H9 (cell line): ENCODE measurements around the gene SCAF4. TPM values are rescaled to one million over a fixed set of nuclear protein-coding genes. Genes with fewer than 3 reads are reported as not detected.

Source experiments
- DNase-seq: peaks from one replicate; pipeline ENCODE4 v3.0.0-alpha.2; 2017
- H2AFZ ChIP-seq: one replicate; pipeline ENCODE4 v1.6.1; 2013; ENCODE audit warnings: mild to moderate bottlenecking, low read length, control low read depth, moderate library complexity
- H2AK5ac ChIP-seq: 2 replicates; pipeline ENCODE4 v1.6.1; 2013; ENCODE audit warnings: low read length, control low read depth, mixed read lengths; ENCODE audit not compliant: insufficient read length
- H2BK120ac ChIP-seq: one replicate; pipeline ENCODE4 v1.6.1; 2013; ENCODE audit warnings: low read depth, mild to moderate bottlenecking, low read length, control low read depth, inconsistent platforms; ENCODE audit not compliant: poor library complexity, severe bottlenecking
- H2BK12ac ChIP-seq: 2 replicates; pipeline ENCODE4 v1.6.1; 2013; ENCODE audit warnings: low read length, control low read depth, mixed read lengths, low read depth; ENCODE audit not compliant: insufficient read length
- H2BK15ac ChIP-seq: 2 replicates; pipeline ENCODE4 v1.6.1; 2013; ENCODE audit warnings: low read depth, low read length, control low read depth
- H2BK20ac ChIP-seq: one replicate; pipeline ENCODE4 v1.6.1; 2013; ENCODE audit warnings: low read depth, mild to moderate bottlenecking, low read length, control low read depth, inconsistent platforms; ENCODE audit not compliant: poor library complexity, severe bottlenecking
- H2BK5ac ChIP-seq: 2 replicates; pipeline ENCODE4 v1.6.1; 2013; ENCODE audit warnings: low read length, control low read depth, mixed read lengths; ENCODE audit not compliant: insufficient read length
- H3K14ac ChIP-seq: 2 replicates; pipeline ENCODE4 v1.6.1; 2013; ENCODE audit warnings: low read length, control low read depth; ENCODE audit not compliant: insufficient read depth
- H3K18ac ChIP-seq: 2 replicates; pipeline ENCODE4 v1.6.1; 2013; ENCODE audit warnings: low read depth, mild to moderate bottlenecking, mixed read lengths, low read length, control low read depth; ENCODE audit not compliant: insufficient read length
- H3K23ac ChIP-seq: 2 replicates; pipeline ENCODE4 v1.6.1; 2013; ENCODE audit warnings: low read length, control low read depth, mixed read lengths, low read depth; ENCODE audit not compliant: insufficient read length
- H3K23me2 ChIP-seq: 2 replicates; pipeline ENCODE4 v1.6.1; 2013; ENCODE audit warnings: low read depth, mild to moderate bottlenecking, mixed read lengths, low read length, control low read depth; ENCODE audit not compliant: insufficient read length, poor library complexity, severe bottlenecking
- H3K27ac ChIP-seq: 2 replicates; pipeline ENCODE4 v1.5.1; 2013; ENCODE audit warnings: low read length, control low read depth, mixed read lengths, low read depth; ENCODE audit not compliant: insufficient read length
- H3K27me3 ChIP-seq: 2 replicates; pipeline ENCODE4 v1.6.1; 2013; ENCODE audit warnings: low read length, control low read depth, inconsistent platforms; ENCODE audit not compliant: insufficient read depth
- H3K4ac ChIP-seq: 2 replicates; pipeline ENCODE4 v1.6.1; 2013; ENCODE audit warnings: low read depth, mild to moderate bottlenecking, control low read depth, inconsistent platforms, low read length, moderate library complexity
- H3K4me1 ChIP-seq: 2 replicates; pipeline ENCODE4 v1.6.1; 2013; ENCODE audit warnings: low read length, control low read depth, inconsistent platforms; ENCODE audit not compliant: insufficient read depth
- H3K4me2 ChIP-seq: 2 replicates; pipeline ENCODE4 v1.6.1; 2013; ENCODE audit warnings: low read length, control low read depth, mixed read lengths; ENCODE audit not compliant: insufficient read length, insufficient read depth
- H3K56ac ChIP-seq: 2 replicates; pipeline ENCODE4 v1.6.1; 2013; ENCODE audit warnings: low read depth, mild to moderate bottlenecking, mixed read lengths, low read length, control low read depth; ENCODE audit not compliant: insufficient read length
- H3K79me1 ChIP-seq: 2 replicates; pipeline ENCODE4 v1.6.1; 2013; ENCODE audit warnings: low read depth, mild to moderate bottlenecking, moderate library complexity, low read length, control low read depth, inconsistent platforms; ENCODE audit not compliant: insufficient read depth, poor library complexity, severe bottlenecking
- H3K79me2 ChIP-seq: 2 replicates; pipeline ENCODE4 v1.6.1; 2013; ENCODE audit warnings: low read length, control low read depth, inconsistent platforms; ENCODE audit not compliant: insufficient read depth
- H3K9ac ChIP-seq: 2 replicates; pipeline ENCODE4 v1.6.1; 2013; ENCODE audit warnings: low read length, control low read depth, mixed read lengths; ENCODE audit not compliant: insufficient read length; ENCODE audit errors: extremely low read depth
- H3K9me3 ChIP-seq: one replicate; pipeline ENCODE4 v1.6.1; 2013; ENCODE audit warnings: low read depth, low read length, inconsistent platforms; ENCODE audit not compliant: control insufficient read depth
- H3T11ph ChIP-seq: one replicate; pipeline ENCODE4 v1.6.1; 2013; ENCODE audit warnings: mild to moderate bottlenecking, low read length, control low read depth, inconsistent platforms
- H4K20me1 ChIP-seq: one replicate; pipeline ENCODE4 v1.6.1; 2013; ENCODE audit not compliant: control insufficient read depth, insufficient read length, insufficient read depth
- H4K5ac ChIP-seq: 2 replicates; pipeline ENCODE4 v1.6.1; 2013; ENCODE audit warnings: low read depth, mild to moderate bottlenecking, mixed read lengths, low read length, control low read depth; ENCODE audit not compliant: insufficient read length
- H4K8ac ChIP-seq: replicated peaks from 2 replicates; pipeline ENCODE4 v1.6.1; 2013; ENCODE audit warnings: low read length, control low read depth, mixed read lengths, low read depth; ENCODE audit not compliant: insufficient read length
- H4K91ac ChIP-seq: 2 replicates; pipeline ENCODE4 v1.6.1; 2013; ENCODE audit warnings: low read depth, mild to moderate bottlenecking, moderate library complexity, mixed read lengths, low read length, control low read depth; ENCODE audit not compliant: insufficient read length
- H3K27ac Mint-ChIP-seq, 3 experiments: 2 replicates in 2 of 3; 3 replicates in 1 of 3; pipeline ENCODE4 v1.8.0; 2020 to 2021; ENCODE audit warnings: mixed read lengths in 3 of 3, mild to moderate bottlenecking in 1 of 3, moderate library complexity in 1 of 3
- H3K27me3 Mint-ChIP-seq: 2 replicates; pipeline ENCODE4 v1.8.0; 2021; ENCODE audit warnings: low read depth, mild to moderate bottlenecking, moderate library complexity, mixed read lengths
- H3K36me3 Mint-ChIP-seq, 3 experiments: 2 replicates in 2 of 3; 3 replicates in 1 of 3; pipeline ENCODE4 v1.8.0; 2020 to 2021; ENCODE audit warnings: low read depth in 3 of 3, mixed read lengths in 3 of 3; ENCODE audit not compliant: insufficient read depth in 1 of 3
- H3K4me1 Mint-ChIP-seq, 2 experiments: 2 replicates each; pipeline ENCODE4 v1.8.0; 2020; ENCODE audit warnings: mixed read lengths in 2 of 2
- H3K4me3 Mint-ChIP-seq, 2 experiments: 2 replicates in 1 of 2; 3 replicates in 1 of 2; pipeline ENCODE4 v1.8.0; 2020 to 2021; ENCODE audit warnings: mild to moderate bottlenecking in 2 of 2, mixed read lengths in 2 of 2, moderate library complexity in 1 of 2
- H3K9me3 Mint-ChIP-seq, 2 experiments: 2 replicates in 1 of 2; 3 replicates in 1 of 2; pipeline ENCODE4 v1.8.0; 2020; ENCODE audit warnings: mild to moderate bottlenecking in 2 of 2, mixed read lengths in 2 of 2, moderate library complexity in 1 of 2
- WGBS: extraction: QIAGEN DNeasy Blood & Tissue Kit; methylation state at CpG from one replicate; pipeline ENCODE4 v1.1.7; 2013; ENCODE audit warnings: missing lambda C conversion rate, low lambda C conversion rate, mixed read lengths; ENCODE audit not compliant: insufficient read length; ENCODE audit errors: extremely low coverage; 5-methylcytosine and 5-hydroxymethylcytosine counted together
- total RNA-seq: library from RNA; stranded (reverse); gene quantifications from 2 replicates; pipeline ENCODE4 v1.2.1, GENCODE V29; 2021
- TF ChIP-seq, protein P1 (sequence below): fragments of 200-600 bp; sonication (generic); conservative IDR thresholded peaks from 3 replicates; pipeline ENCODE4 v1.8.0; 2021; ENCODE audit warnings: antibody characterized with exemption, mild to moderate bottlenecking

SCAF4 gene
- total RNA-seq, 1 experiment from 2014 or later, result 76.8 TPM

DNA sequence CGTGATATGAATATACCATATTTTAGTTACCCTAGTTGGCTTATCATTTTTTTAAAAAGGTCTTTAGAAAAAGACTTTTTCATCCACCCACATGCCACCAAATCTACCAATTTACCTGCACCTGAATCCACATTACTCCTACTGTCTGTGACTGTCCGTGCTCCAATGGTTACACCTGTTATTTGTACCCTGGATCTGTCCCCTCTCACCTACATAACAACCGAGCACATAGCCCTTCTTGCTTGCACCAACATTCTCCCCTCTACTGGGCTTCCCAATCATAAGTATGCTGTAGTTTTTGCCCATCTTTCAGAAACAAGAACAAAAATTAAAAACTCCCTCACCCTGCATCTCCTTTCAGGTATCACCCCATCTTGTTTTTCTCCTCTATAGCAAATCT lies 54.9 kb downstream of the SCAF4 start:
- Histone ChIP-seq H2BK5ac (no peak overlapping the region), H3K9ac (no peak overlapping the region), H2BK120ac (no peak overlapping the region), H3K27me3 (no peaks in the 10 kb centered on the region), H3K23ac (no peak overlapping the region), H3K23me2 (no peaks in the 10 kb centered on the region), H2BK12ac (no peak overlapping the region), H2AK5ac (no peak overlapping the region), H3K79me1 (no peaks in the 10 kb centered on the region), H3K18ac (no peak overlapping the region), H3T11ph (no peak overlapping the region), H3K27ac (no peak overlapping the region), H4K5ac (no peak overlapping the region), H2AFZ (no peak overlapping the region), H3K4ac (no peak overlapping the region), H3K14ac (no peak overlapping the region), H4K8ac (no peak overlapping the region), H3K9me3 (no peaks in the 10 kb centered on the region), H2BK20ac (no peak overlapping the region), H3K56ac (no peak overlapping the region), H4K20me1 (no peaks in the 10 kb centered on the region), H2BK15ac (no peak overlapping the region), H3K79me2 (no peaks in the 10 kb centered on the region), H4K91ac (no peak overlapping the region), H3K4me2 (no peak overlapping the region), H3K4me1 (no peaks in the 10 kb centered on the region)
- peaks cover 5 to 15% (median 10%) of the 10 kb centered on the region in 3 experiments; a peak in 5 of 7 replicates for H3K36me3 Mint-ChIP-seq
- H3K27ac Mint-ChIP-seq, result no peak overlapping the region
- peaks cover 0 to under 1% of the 10 kb centered on the region in 2 experiments; a peak in 1 of 4 replicates for H3K4me1 Mint-ChIP-seq
- TF ChIP-seq, protein P1, sequence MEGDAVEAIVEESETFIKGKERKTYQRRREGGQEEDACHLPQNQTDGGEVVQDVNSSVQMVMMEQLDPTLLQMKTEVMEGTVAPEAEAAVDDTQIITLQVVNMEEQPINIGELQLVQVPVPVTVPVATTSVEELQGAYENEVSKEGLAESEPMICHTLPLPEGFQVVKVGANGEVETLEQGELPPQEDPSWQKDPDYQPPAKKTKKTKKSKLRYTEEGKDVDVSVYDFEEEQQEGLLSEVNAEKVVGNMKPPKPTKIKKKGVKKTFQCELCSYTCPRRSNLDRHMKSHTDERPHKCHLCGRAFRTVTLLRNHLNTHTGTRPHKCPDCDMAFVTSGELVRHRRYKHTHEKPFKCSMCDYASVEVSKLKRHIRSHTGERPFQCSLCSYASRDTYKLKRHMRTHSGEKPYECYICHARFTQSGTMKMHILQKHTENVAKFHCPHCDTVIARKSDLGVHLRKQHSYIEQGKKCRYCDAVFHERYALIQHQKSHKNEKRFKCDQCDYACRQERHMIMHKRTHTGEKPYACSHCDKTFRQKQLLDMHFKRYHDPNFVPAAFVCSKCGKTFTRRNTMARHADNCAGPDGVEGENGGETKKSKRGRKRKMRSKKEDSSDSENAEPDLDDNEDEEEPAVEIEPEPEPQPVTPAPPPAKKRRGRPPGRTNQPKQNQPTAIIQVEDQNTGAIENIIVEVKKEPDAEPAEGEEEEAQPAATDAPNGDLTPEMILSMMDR, result no peak
- no peak overlapping the region for H3K4me3 Mint-ChIP-seq
- H3K9me3 Mint-ChIP-seq, result no peaks in the 10 kb centered on the region
- no peaks in the 10 kb centered on the region for H3K27me3 Mint-ChIP-seq
- no CpG with 5 or more reads among the region's 3 CpGs for WGBS
- DNase-seq, result no peak
